Measurements from ENCODE around the gene FARP1. TPM values are rescaled to one million over a fixed set of nuclear protein-coding genes. Genes with fewer than 3 reads are reported as not detected.

The FARP1 gene
- total RNA-seq, 1 donor from 2014 or later = 17.7 TPM

DNA sequence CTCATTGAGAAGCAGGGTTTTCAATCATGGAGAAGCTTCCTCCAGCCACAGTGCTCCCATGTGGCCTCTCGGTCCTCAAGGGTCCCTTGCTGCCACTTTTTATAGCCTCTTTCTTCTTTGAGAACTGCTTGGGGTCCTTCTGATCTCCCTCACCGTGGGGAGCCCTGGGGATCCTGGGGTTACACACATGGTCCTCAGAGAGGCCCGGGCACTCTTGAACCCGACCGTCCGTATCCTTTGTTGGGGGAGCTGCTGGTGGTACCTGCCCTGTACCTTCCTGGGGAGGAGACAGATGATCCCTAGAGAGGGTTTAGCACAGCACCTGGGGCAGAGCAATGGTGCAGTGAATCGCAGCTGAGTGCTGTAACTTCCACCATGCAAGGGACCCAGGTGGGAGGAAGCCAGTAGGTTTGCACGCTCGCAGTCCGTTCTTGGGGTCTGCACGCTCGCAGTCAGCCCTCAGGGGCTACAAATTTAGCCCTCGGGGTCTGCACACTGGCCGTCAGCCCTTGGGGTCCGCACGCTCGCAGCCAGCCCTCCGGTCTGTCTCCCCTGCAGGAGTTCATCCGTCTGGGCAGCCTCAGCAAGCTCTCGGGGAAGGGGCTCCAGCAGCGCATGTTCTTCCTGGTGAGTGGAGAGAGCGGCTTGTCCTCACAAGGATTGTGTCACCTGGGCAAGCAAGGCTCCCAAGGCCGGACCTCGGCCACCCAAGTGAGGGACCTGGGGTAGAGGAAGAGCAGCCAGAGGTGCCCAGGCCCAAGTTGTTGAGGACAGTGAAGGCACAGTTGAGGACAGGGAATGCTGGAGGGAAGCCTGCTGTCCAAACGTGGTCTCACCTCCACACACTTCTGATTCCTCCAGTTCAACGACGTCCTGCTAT lies 295.6 kb downstream of the FARP1 start:
- intact Hi-C loops (cut with DNase I) = no loop called here
- H3K9me3 ChIP-seq = no peaks in the 10 kb centered on the region

DNA sequence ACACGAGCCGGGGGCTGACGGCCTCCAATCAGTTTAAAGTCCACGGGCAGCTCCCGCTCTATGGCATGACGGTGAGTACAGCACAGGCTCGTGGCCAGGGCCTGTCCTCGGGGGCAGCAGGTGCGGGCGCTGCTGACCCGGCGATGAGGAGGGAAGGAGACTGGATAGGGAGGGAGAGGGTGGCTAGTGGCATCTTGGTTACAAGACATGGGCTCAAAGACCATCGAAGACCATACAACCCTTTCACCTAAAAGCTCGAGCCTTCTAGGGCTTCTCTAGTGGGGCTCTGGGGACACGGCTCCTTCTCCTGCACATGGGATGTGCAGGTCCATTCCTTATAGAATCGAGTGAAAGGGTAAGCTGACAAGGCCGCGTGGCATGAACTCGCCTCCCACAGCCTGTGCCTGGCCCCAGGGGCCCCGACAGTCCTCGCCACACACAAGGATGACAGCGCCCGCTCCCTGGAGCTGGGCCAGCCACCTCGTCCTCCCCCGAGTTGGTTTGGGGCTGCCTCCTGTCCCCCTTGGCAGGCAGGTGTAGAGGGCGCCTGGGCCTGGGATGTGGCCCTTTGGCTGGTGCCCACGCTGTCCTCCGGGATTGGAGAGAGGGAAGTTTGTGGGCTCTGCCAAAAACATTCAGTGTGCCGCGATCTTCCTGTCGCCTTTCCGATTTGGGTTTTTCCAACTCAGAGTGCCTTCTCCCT lies 296.4 kb downstream of the FARP1 start:
- no peak for DNase-seq (ENCODE audit: extremely low spot score in 2 of 2)
- Histone ChIP-seq H3K27ac (no peak overlapping the region), H3K27me3 (no peaks in the 10 kb centered on the region), H3K4me1 (no peaks in the 10 kb centered on the region), H3K36me3 (peaks cover 0 to 6% of the 10 kb centered on the region in 2 donors), H3K9me3 (no peaks in the 10 kb centered on the region), H3K4me3 (no peak overlapping the region)
- intact Hi-C loops (cut with DNase I) = no loop called here
- TF ChIP-seq POLR2AphosphoS5 (IDR thresholded peaks at IDR 0.05; ENCODE audit: insufficient read depth in 1 of 2, low read depth in 1 of 2) (no peak), POLR2A (IDR thresholded peaks at IDR 0.05) (no peak)
- TF ChIP-seq, protein P1, sequence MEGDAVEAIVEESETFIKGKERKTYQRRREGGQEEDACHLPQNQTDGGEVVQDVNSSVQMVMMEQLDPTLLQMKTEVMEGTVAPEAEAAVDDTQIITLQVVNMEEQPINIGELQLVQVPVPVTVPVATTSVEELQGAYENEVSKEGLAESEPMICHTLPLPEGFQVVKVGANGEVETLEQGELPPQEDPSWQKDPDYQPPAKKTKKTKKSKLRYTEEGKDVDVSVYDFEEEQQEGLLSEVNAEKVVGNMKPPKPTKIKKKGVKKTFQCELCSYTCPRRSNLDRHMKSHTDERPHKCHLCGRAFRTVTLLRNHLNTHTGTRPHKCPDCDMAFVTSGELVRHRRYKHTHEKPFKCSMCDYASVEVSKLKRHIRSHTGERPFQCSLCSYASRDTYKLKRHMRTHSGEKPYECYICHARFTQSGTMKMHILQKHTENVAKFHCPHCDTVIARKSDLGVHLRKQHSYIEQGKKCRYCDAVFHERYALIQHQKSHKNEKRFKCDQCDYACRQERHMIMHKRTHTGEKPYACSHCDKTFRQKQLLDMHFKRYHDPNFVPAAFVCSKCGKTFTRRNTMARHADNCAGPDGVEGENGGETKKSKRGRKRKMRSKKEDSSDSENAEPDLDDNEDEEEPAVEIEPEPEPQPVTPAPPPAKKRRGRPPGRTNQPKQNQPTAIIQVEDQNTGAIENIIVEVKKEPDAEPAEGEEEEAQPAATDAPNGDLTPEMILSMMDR (IDR thresholded peaks at IDR 0.05) = no peak

More for the DNA sequence above, 295.6 kb downstream of the FARP1 start:
- no peak overlapping the region for H3K4me3 ChIP-seq
- no peak for DNase-seq (ENCODE audit: extremely low spot score in 2 of 2)
- H3K4me1 ChIP-seq = no peaks in the 10 kb centered on the region
- H3K27me3 ChIP-seq = no peaks in the 10 kb centered on the region
- no peak for TF ChIP-seq POLR2A (IDR thresholded peaks at IDR 0.05)
- TF ChIP-seq, protein P1 (IDR thresholded peaks at IDR 0.05) = no peak
- no peak for TF ChIP-seq POLR2AphosphoS5 (IDR thresholded peaks at IDR 0.05; ENCODE audit: insufficient read depth in 1 of 2, low read depth in 1 of 2)
- H3K36me3 ChIP-seq = peaks cover 0 to 6% of the 10 kb centered on the region in 2 donors
- no peak overlapping the region for H3K27ac ChIP-seq

DNA sequence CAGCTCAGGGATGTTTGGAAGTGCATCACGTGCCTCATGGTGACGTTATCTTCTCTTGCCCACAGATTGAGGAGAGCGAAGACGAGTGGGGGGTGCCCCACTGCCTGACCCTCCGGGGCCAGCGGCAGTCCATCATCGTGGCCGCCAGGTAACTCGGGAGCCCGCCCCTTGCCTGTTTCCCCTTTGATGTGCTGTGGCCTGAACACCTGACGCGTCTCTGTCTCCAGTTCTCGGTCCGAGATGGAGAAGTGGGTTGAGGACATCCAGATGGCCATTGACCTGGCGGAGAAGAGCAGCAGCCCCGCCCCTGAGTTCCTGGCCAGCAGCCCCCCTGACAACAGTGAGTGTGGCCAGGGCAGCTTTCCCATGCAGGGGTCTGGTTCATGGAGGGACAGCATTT lies 297.0 kb downstream of the FARP1 start:
- no peaks in the 10 kb centered on the region for H3K9me3 ChIP-seq
- H3K27me3 ChIP-seq = no peaks in the 10 kb centered on the region
- no peak overlapping the region for H3K27ac ChIP-seq
- TF ChIP-seq, protein P1 (IDR thresholded peaks at IDR 0.05) = no peak
- no peak for DNase-seq (ENCODE audit: extremely low spot score in 2 of 2)
- H3K4me1 ChIP-seq = peaks cover under 1% of the 10 kb centered on the region
- peaks cover 0 to 6% of the 10 kb centered on the region in 2 donors for H3K36me3 ChIP-seq
- intact Hi-C loops (cut with DNase I) = loop anchor here (5.0 to 10.0 kb wide), 2 partner anchors 217 to 295 kb away; partner anchors contain the start of gene FARP1
- H3K4me3 ChIP-seq = no peak overlapping the region

DNA sequence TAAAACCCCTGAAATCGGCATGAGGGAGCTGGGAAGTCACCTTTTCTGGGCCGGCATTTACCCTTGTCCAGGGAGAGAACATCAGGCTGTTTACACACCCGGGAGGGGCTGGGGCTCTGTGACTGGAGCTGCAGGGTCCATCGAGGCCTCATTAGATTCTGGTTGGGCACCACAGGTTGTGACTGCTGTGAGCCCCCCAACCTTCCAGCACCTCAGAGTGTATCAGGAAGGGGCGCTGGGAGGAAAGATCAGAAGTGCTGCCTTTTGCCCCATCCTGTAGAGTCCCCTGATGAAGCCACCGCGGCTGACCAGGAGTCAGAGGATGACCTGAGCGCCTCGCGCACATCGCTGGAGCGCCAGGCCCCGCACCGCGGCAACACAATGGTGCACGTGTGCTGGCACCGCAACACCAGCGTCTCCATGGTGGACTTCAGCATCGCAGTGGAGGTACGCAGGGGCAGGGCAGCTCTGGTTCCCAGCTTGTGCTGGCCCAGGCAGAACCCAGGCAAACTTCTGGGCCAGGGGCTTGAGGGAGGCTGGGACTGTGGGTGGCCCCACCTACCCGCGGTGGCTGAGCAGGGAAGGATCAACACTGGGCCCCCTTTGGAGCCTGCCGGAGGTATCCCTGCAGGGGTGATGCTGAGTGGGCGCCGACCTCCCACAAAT lies 297.6 kb downstream of the FARP1 start:
- Histone ChIP-seq H3K9me3 (no peaks in the 10 kb centered on the region), H3K27ac (no peak overlapping the region), H3K4me1 (peaks cover 7% of the 10 kb centered on the region), H3K27me3 (no peaks in the 10 kb centered on the region), H3K36me3 (peaks cover 0 to 6% of the 10 kb centered on the region in 2 donors), H3K4me3 (no peak overlapping the region)
- intact Hi-C loops (cut with DNase I) = loop anchor here (5.0 to 10.0 kb wide), 2 partner anchors 217 to 296 kb away; partner anchors contain the start of gene FARP1
- DNase-seq (ENCODE audit: extremely low spot score in 2 of 2) = no peak
- TF ChIP-seq POLR2A (IDR thresholded peaks at IDR 0.05) = no peak
- TF ChIP-seq, protein P1 (IDR thresholded peaks at IDR 0.05) = no peak
